NCI-H748 (cell line): Measurements from ENCODE around the gene APBB1IP.
A peak's percentile ranks its signal among the peaks of the same experiment; 100 is the strongest.
"Not testable (repeated sequence)": the region's sequence is repeated elsewhere in the genome, so short reads cannot be mapped to it uniquely, and the experiment has no call there.

Source experiments
- DNase-seq: peaks from one replicate; lab custom pipeline; 2025; ENCODE audit not compliant: unreplicated experiment; lab: John Stamatoyannopoulos, UW

Gene APBB1IP

DNA sequence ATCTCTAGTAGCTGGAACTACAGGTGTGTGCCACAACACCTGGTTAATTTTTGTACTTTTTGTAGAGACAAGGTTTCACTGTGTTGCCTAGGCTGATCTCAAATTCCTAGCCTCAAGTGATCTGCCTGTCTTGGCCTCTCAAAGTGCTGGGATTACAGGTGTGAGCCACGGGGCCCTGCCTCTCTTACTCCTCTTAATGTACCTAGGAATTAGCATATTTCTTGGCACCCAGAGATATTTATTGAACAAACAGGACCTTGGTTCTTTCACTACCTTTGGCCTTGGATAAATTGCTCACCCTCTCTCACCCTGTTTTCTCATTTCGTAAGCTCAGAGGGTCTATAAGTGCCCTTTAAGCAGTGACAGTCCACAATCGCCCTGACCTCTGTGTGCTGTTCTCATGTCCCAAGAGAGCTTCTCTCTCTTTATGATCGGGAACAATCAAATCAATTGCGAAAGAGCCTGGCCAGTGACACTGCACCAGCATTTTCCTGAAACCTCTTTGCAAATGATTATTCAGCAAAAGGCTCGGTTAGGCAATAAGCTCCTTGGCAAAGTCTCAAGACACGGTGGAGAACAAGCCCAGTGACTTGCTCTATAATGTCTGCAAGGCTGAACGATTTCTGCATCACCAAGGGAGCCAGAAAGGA, 117.7 kb downstream of the APBB1IP start:
- no peak for DNase-seq

DNA sequence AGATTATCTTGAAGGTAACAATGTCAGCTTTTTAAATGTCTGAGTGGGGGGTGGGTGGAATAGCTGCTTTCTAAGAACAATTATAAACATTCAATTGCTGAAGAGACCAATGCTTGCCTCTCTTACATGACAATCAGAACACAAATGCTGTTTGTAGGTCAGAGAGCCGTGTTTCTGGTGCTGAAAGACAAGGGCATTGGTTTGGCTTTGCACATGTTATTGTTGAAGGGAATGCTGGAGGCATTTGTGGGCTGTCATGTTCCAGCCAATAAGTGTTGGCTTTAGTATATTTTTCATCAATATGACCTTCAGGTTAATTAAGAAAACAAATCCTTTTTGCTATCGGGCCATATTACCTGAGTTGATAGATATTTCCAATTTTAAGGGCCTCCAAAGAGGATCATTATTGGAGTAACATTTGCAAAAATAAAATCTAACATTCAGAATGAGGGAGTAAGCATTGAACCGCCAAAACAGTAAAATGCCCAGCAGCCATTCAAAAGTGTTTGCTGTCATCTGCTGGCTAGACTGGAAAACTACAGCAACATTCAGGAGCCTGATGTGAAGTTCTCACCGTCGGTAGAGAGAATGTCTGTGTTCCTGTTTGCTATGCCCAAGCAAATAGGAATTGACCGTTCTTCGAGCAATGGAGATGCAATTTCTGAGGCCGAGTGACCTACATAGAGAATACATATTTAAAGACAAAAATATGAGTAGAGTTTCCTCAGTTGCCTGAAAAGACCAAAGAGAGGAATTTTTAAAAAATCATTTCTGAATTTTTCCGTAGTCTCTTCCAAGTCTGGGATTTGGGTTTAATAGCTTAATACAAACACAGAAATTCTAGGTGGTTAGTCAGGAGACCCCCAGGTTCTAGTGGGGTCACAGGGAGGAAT, 118.9 kb downstream of the APBB1IP start:
- peak; percentile 65 for DNase-seq

DNA sequence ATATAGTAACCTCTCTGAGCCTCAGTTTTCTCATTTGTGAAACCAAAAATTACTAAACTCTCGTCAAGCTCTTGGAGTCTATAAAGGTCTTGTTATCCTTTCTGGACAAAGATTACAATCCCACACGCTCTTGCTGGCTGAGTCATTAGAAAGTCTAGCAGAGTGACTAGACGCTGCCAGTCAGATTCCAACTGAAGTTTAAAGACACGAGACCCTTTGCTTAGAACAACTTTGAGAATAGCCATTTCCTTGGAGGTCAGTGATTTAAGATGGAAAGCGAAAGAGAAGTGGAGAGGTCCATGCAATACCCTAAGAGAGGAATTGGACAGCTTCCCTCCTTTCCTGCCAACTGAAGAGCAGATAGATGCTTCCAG, 119.5 kb downstream of the APBB1IP start:
- no peak for DNase-seq

DNA sequence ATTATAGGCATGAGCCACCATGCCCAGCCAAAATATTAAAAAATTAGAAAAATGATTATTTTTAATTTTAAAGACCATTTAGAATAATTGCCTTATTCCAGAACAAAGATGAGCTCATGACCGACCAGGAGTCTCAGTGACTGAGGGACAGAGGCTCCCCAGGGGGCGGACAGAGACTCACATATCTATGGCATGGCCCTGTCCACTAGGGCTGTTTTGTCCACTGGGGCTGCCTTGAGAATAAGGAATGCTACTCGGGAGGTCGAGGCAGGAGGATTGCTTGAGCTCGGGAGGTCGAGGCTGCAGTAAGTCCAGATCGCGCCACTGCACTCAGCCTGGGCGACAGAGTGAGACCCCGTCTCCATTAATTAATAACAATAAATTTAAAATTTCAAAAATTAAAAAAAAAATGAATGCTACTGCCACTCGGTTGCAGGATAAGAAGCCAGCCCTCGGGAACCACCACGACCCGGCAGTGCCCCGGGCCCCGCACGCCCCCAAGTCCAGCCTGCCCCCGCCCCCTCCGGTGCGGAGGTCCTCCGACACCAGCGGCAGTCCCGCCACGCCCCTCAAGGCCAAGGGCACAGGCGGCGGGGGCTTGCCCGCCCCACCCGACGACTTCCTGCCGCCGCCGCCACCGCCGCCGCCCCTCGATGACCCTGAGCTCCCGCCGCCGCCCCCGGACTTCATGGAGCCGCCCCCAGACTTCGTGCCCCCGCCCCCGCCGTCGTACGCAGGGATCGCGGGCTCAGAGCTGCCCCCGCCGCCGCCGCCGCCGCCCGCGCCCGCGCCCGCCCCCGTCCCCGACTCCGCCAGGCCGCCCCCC, 128.6 kb downstream of the APBB1IP start:
- peak; percentile 66 for DNase-seq

DNA sequence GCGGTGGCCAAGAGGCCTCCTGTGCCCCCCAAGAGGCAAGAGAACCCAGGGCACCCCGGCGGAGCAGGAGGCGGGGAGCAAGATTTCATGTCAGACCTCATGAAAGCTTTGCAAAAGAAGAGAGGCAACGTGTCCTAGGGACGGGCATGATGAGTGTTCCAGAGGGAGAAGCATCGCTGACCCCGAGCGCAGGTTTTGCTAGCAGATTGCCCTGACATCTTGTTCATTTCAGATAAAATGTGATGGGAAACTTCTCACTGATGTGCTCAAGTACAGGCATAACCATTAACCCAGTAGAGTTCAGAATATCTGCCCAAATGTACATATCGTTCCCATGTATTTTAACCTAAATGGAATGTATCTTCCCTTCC, 129.2 kb downstream of the APBB1IP start:
- DNase-seq = peak; percentile 54

DNA sequence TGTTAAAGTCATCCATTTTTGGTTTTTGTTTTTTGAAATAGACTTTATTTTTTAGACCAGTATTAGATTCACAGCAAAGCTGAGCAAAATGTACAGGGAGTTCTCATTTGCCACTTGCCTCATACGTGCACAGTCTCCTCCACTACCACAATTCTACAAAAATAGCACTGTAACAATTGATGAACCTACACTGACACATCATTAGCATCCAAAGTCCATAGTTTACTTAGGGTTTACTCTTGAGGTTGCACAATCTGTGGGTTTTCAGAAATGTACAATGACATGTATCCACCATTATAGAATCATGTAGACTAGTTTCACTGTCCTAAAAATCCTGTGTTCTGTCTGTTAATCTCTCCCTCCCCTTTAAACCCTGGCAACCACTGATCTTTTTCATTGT, 133.5 kb downstream of the APBB1IP start:
- no peak for DNase-seq

DNA sequence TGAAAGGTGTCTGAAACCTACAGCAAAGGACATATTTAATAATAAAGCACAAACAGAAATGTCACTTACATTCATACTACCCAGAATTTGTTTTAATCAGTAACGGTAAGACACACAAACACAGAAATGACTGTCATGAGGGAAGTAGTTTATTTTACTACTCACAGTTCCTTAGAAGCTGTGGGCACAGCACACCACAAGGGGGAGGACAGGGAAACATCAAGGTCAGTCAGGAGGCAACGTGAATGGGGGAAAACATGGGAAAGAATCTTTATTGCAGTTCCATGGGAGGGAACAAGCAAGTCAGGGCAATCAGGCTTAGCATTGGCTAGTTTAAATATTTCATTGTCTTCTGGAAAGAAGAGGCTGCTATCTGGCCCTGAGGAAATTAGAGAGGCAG, 135.5 kb downstream of the APBB1IP start:
- no peak for DNase-seq

DNA sequence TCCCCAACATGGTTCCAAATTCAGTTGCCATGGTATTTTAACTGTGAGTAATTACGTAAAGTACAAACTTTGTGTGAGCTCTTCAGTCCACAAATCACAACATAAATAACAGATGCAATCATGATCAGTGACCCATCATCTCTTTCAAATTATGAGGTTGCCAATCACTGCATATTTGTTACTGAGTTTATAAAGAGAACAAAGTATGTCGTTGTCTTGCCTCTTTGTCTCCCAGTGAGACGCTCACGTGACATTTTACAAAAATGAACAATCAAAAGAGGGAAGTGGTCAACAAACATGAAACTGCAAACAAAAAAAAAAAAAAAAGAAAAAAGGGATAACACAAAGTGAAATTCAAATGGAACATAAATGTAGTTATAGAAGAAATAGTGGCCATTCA, 136.6 kb downstream of the APBB1IP start:
- peak; percentile 60 for DNase-seq

DNA sequence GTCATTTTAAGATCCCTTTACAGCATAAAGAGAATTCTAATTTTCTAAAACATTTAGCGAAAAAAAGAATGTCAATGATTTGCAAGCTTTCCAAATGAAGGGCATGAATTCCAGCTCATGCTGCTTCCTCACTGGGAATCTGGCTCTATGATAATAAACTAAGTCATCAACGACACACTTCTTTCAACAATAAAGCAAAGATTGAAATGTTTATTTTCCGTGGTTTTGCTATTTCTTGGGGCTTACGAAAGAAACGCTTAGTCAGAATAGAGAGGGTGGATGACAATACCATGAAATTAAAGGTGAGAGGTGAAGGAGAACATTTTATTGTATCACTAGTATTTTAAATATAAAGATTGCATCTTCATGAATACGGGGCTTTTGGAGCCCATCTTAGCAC, 140.2 kb downstream of the APBB1IP start:
- not testable (repeated sequence) for DNase-seq

DNA sequence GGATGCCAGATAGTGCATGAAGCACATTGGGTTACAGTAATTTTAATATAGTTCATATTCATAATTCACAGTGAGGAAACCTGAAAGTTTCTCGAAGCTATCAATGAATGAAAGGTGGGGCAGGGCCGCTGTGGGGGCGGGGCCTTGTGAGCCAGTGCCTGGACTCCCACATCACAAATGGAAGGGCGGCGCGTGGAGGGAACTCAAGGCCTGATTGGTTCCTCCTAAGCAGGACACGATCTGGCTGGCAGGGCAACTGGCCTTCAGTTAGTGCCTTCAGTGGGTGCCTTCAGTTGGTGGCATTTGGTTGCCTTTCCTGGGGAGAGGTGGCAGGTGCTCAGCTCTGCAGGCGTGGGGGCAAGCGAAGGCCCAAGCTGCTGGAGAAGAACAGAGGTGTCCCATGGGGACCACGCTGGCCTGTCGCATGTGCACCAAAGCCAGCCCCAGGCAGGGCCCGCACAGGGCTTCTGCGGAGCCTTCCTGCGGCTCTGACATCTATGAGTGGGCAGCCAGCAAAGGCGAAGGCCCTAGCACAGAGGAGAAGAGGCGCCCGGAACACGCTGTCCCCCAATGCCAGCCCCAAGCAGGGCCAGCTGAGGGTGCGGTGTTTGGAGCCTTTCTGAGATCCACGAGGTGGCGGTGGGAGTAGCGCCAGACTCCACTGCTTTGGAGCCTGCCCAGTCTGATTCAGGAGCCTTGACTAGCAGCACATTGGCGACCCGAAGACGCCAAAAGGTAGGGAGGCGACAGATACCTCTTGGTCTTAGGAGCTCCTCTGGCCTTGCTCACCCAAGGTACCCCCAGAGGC, 141.3 kb downstream of the APBB1IP start:
- DNase-seq = no peak

DNA sequence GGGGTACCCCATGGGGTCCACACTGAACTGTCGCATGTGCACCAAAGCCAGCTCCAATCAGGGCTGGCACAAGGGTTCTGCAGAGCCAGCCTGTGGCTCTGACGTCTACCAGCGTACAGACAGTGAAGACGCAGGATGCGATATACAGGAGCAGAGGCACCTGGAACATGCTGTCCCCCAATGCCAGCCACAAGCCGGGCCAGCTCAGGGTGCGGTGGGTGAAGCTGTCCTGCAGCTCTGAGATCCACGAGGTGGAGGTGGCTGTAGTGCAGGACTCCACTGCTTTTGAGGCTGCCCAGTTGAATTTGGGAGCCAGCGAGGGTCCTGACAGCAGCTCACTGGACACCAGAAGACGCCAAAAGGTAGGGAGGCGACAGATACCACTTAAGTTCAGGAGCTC, 148.1 kb downstream of the APBB1IP start:
- DNase-seq = no peak

DNA sequence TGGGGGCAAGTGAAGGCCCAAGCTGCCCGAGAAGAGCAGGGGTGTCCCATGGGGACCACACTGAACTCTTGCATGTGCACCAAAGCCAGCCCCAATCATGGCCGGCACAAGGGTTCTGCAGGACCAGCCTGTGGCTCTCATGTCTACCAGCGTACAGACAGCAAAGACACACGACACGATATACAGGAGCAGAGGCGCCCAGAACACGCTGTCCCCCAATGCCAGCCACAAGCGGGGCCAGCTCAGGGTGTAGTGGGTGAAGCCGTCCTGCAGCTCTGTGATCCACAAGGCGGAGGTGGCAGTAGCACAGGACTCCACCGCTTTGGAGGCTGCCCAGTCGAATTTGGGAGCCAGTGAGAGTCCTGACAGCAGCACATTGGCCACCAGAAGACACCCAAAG, 150.5 kb downstream of the APBB1IP start:
- no peak for DNase-seq

DNA sequence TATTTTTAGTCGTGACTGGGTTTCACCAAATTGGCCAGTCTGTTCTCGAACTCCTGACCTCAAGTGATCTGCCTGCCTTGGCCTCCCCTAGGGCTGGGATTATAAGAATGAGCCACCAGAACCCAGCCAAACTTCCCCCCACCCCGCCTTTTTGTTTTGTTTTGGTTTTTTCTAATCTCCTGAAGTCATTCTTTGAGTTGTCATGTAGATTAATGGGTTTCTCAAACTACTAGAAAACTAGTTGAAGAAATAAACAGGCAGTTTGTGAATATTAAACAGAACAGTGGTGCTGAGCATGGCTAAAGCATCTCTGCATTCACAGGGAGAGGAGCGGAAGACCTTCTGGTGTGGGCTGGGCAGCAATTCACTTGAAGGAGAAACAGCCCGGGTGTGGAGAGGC, 151.7 kb downstream of the APBB1IP start:
- DNase-seq = not testable (repeated sequence)

DNA sequence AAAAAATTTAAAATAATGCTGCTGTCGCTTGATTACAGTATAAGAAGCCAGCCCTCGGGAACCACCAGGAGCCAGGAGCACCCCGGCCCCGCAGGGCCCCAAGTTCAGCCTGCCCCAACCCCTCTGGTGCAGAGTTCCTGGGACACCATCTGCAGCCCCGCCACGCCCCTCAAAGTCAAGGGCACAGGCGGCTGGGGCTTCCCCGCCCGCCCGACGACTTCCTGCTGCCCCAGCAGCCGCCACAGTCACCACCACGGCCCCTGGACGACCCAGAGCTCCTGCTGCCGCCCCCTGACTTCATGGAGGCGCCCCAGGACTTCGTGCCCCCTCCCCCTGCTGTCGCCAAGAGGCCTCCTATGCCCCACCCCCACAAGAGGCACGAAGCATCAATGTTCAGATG, 155.8 kb downstream of the APBB1IP start:
- DNase-seq = peak; percentile 3

DNA sequence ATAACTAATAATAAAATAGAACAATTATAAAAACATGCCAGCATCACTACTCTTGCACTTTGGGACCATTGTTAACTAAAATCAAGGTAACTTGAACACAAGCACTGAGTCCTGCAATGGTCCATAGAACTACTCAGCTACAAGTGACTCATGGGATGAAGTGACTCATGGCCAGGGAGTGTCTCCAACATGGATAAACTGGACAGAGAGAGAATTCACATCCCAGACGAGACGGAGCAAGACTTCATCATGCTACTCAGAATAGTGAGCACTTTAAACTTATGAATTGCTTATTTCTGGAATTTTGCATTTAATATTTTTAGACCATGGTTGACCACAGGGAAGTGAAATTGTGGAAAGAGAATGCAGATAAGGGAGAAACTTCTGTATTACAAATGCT, 165.1 kb downstream of the APBB1IP start:
- not testable (repeated sequence) for DNase-seq

DNA sequence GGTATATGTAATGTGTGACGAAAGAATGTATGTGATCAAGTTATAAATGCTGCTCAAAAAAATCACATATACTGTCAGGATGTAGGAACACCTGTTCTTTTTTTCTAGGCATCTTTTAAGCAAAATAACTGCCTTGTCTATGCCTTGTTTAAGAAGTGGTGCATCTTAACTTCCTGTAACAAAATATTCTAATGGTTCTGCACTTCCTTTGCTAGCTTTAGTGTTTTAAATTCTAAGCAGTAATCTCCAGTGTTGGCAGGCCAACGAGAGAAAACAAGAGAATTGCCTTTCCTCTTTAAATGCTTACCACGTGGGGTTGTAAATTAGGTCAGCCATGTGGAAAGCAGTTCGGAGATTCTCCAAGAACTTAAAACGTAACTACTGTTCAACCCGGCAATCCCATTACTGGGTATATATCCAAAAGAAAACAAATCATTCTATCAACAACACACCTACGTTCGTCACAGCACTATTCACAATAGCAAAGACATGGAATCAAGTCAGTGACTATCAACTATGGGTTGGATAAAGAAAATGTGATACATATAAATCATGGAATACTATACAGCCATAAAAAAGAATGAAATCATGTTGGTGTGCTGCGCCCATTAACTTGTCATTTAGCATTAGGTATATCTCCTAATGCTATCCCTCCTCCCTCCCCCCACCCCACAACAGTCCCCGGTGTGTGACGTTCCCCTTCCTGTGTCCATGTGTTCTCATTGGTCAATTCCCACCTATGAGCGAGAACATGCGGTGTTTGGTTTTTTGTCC, 166.4 kb downstream of the APBB1IP start:
- not testable (repeated sequence) for DNase-seq

DNA sequence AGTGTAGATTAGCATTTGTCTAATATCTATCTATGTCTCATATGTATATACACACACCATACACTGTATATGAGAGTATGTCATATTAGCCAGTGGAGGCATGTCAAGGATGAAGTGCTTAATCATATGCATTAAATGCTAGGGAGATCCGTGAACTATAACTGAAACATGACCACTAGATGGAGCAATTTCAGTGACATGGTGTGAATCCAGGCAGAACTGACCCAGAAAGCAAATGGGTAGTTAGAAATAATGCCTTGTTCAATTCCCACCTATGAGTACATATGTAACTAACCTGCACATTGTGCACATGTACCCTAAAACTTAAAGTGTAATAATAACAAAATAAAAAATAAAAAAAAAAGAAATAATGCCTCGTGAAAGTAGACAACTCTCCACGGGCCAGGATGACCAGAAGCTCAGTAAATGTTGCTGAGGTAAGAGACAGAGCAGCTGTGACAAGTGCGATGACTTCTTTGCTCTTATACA, 168.3 kb downstream of the APBB1IP start:
- DNase-seq = peak; percentile 38

DNA sequence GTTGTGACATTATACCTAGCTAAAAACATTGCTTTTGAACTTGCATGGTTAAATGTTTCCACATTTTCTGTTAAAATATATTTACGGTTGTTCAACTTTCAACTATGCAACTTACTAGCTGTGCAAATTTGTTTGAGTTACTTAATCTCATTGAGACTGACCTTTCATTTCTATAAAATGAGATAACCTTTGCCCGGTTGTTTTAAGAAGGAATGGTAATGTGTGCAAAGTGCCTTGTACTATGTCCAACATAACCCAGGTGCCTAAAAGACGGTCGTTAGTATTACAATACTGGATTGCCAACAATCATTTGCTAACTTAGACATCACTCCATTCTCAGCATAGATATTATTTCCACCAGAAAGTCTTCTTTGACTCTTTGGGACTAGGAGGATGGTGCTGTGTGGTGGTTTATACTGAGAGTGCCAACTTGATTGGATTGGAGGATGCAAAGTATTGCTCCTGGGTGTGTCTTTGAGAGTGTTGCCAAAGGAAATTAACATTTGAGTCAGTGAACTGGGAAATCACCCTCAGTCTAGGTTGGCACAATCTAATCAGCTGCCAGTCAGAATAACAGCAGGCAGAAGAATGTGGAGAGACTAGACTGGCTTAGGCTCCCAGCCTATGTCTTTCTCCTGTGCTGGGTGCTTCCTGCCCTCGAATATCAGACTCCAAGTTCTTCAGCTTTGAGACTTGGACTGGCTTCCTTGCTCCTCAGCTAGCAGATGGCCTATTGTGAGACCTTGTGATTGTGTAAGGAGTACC, 174.2 kb downstream of the APBB1IP start:
- no peak for DNase-seq
